ENCODE results near the gene FXYD5. TPM values are rescaled to one million over a fixed set of nuclear protein-coding genes. Genes with fewer than 3 reads are reported as not detected.
A peak's percentile ranks its signal among the peaks of the same experiment; 100 is the strongest.

Gene FXYD5
- total and polyA plus RNA-seq, 10 of the 15 experiments (the other 5 are each of a cell fraction or from before 2014, with no cell fraction given), result 30.0 to 159 (median 93.9) TPM

DNA sequence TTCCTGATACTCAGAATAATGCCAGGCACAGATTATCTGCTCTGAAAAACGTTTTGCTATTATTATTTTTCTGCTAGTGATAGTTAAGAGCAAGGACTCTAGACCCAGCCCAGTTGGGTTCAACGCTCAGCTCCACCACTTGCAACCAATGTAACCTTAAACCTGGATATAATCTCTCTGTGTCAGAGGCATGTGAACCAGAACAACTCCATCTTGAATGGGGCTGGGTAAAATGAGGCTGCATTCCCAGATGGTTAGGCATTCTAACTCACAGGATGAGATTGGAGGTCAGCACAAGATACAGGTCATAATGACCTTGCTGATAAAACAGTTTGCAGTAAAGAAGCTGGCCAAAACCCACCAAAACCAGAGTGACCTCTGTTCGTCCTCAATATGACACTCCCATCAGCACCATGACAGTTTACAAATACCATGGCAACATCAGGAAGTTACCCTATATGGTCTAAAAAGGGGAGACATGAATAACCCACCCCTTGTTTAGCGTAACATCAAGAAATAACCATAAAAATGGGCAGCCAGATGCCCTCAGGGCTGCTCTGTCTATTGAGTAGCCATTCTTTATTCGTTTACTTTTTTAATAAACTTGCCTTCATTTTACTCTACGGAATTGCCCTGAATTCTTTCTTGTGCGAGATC lies 60.4 kb downstream of the FXYD5 start:
- DNase-seq (ENCODE audit: low read depth, low spot score) (no peak), FAIRE-seq (no peak), ATAC-seq (no peak)
- no peak overlapping the region for H3K27ac ChIP-seq (ENCODE audit: control insufficient read depth, insufficient read depth)
- H2AFZ ChIP-seq (ENCODE audit: control insufficient read depth, low read depth, low read length), result no peak overlapping the region
- no peak overlapping the region for H3K9ac ChIP-seq (ENCODE audit: control insufficient read depth, insufficient read depth, low read length)
- H3K4me1 ChIP-seq (ENCODE audit: control insufficient read depth, insufficient read depth, low read length), result peaks cover 39% of the 10 kb centered on the region
- no peaks in the 10 kb centered on the region for H3K36me3 ChIP-seq (ENCODE audit: control insufficient read depth in 2 of 2, insufficient read depth in 2 of 2, low read length in 1 of 2)
- 0 out of 4 replicates have a peak, but pooled peaks of 1 of the 2 experiments have one; percentile 21 for TF ChIP-seq SRF (IDR thresholded peaks at IDR 0.05; ENCODE audit: low read depth in 2 of 2, low read length in 2 of 2)
- TF ChIP-seq, protein P1, sequence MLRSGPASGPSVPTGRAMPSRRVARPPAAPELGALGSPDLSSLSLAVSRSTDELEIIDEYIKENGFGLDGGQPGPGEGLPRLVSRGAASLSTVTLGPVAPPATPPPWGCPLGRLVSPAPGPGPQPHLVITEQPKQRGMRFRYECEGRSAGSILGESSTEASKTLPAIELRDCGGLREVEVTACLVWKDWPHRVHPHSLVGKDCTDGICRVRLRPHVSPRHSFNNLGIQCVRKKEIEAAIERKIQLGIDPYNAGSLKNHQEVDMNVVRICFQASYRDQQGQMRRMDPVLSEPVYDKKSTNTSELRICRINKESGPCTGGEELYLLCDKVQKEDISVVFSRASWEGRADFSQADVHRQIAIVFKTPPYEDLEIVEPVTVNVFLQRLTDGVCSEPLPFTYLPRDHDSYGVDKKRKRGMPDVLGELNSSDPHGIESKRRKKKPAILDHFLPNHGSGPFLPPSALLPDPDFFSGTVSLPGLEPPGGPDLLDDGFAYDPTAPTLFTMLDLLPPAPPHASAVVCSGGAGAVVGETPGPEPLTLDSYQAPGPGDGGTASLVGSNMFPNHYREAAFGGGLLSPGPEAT (IDR thresholded peaks at IDR 0.05; ENCODE audit: low read depth), result no peak
- H3K4me2 ChIP-seq (ENCODE audit: control insufficient read depth, insufficient read depth), result no peak overlapping the region
- ChIA-PET POLR2A (interaction anchor here (1.0 to 1.1 kb wide), 2 partner anchors 9 to 139 kb away, joined by 4 read pairs; no protein-coding TSS in a partner anchor), SMC1A (ENCODE audit: uncharacterized antibody, unreplicated experiment) (interaction anchor here (0.8 to 2.1 kb wide), 4 partner anchors 16 to 73 kb away, joined by 3 to 7 read pairs (median 4); partner anchors contain the start of gene FXYD7), RAD21 (ENCODE audit: unreplicated experiment) (interaction anchor here (3.6 kb wide), 1 partner anchor 72 kb away, joined by 17 read pairs; the partner anchor contains the start of gene FXYD7), CTCF (interaction anchor here (0.7 to 3.0 kb wide), 5 partner anchors 10 to 79 kb away, joined by 3 to 22 read pairs (median 6); partner anchors contain the start of genes FXYD5 and FXYD7)
- 72% methylated on average over 7 of the region's 7 CpGs for WGBS (ENCODE audit: insufficient coverage, insufficient replicate concordance, low lambda C conversion rate, missing lambda C conversion rate)
- in situ Hi-C loops (cut with MboI), result no loop called here
- H3K4me3 ChIP-seq, result no peak overlapping the region
- no peaks in the 10 kb centered on the region for H3K27me3 ChIP-seq (replicated peaks in 1 of 2; ENCODE audit: control insufficient read depth in 2 of 2, insufficient read depth in 2 of 2, low read length in 1 of 2)
- peaks cover 11% of the 10 kb centered on the region for H3K9me3 ChIP-seq (replicated peaks; ENCODE audit: control insufficient read depth, insufficient read depth, low read length)
- no peaks in the 10 kb centered on the region for H4K20me1 ChIP-seq (ENCODE audit: control insufficient read depth, insufficient read depth)
- intact Hi-C loops (cut with micrococcal nuclease; ENCODE audit: unreplicated experiment), result no loop called here
- H3K79me2 ChIP-seq (ENCODE audit: control insufficient read depth, insufficient read depth, low read length), result no peaks in the 10 kb centered on the region
- BruUV-seq (replicated peaks), result no TSS peak

Measured in GM12878 (cell line).